K562 (cell line): ENCODE data around the gene SLX4IP. TPM values are rescaled to one million over a fixed set of nuclear protein-coding genes. Genes with fewer than 3 reads are reported as not detected.

ENCODE experiments used
- ATAC-seq: fragments of 200-7000 bp; cut with Tn5 transposase; 3 replicates; pipeline ENCODE4 v1.9.1; 2020; ENCODE audit warnings: moderate library complexity
- BruUV-seq: library from RNA; stranded (reverse); fragments of 400-500 nt; replicated peaks from 2 replicates; lab custom pipeline; 2021; lab: Mats Ljungman, UMichigan
- CTCF ChIA-PET: fragments of 300-600 bp; formaldehyde crosslinking; extraction: SDS; loops from one replicate; lab custom pipeline; 2021; ENCODE audit warnings: low intra/inter-chr PET ratio; lab: Yijun Ruan, JAX
- POLR2A ChIA-PET: fragments of 300-600, 350-650 bp; sonication (Branson Sonifier 250); formaldehyde crosslinking; extraction: SDS; loops from one replicate; lab custom pipeline; 2021; ENCODE audit warnings: antibody characterized with exemption, inconsistent platforms; lab: Yijun Ruan, JAX
- DNase-seq, 4 experiments: peaks; one replicate each; pipeline versions ENCODE4 v3.0.0 to v3.0.0-alpha.2; 2011 to 2018; ENCODE audit warnings: low spot score in 3 of 4, mixed read lengths in 3 of 4; ENCODE audit errors: extremely low read depth in 1 of 4
- FAIRE-seq: peaks from 2 replicates; lab custom pipeline; 2011; peaks lifted over from hg19 to GRCh38; lab: Jason Lieb, UNC
- H2AFZ ChIP-seq: 2 replicates; pipeline ENCODE4 v1.6.0; 2011; ENCODE audit warnings: low read depth, low read length, control low read depth, inconsistent platforms
- H3K27ac ChIP-seq: fragments of 200-600 bp; 3 replicates; pipeline ENCODE4 v1.8.0; 2011; ENCODE audit warnings: low read depth, mild to moderate bottlenecking, control low read depth, inconsistent platforms, low read length, moderate library complexity, mixed read lengths; ENCODE audit errors: extremely low read depth
- H3K27me3 ChIP-seq, 2 experiments: fragments of 300-600 bp in 1 of 2; 2 replicates in 1 of 2; 3 replicates in 1 of 2; pipeline versions ENCODE4 v1.6.0 to v1.8.0; 2011; ENCODE audit warnings: inconsistent platforms in 2 of 2, low read length in 2 of 2, mild to moderate bottlenecking in 1 of 2, mixed read lengths in 1 of 2, moderate library complexity in 1 of 2; ENCODE audit not compliant: control insufficient read depth in 2 of 2, insufficient read depth in 2 of 2
- H3K36me3 ChIP-seq: fragments of 300-600 bp; 3 replicates; pipeline ENCODE4 v1.8.0; 2011; ENCODE audit warnings: mild to moderate bottlenecking, low read length, inconsistent platforms; ENCODE audit not compliant: control insufficient read depth, insufficient read depth
- H3K4me1 ChIP-seq, 2 experiments: fragments of 200-600 bp in 1 of 2; replicated peaks in 1 of 2; 2 replicates in 1 of 2; 3 replicates in 1 of 2; pipeline versions ENCODE4 v1.5.1 to v1.8.0; 2011; ENCODE audit warnings: inconsistent platforms in 2 of 2, low read length in 2 of 2, mild to moderate bottlenecking in 1 of 2, mixed read lengths in 1 of 2, moderate library complexity in 1 of 2; ENCODE audit not compliant: control insufficient read depth in 2 of 2, insufficient read depth in 2 of 2
- H3K4me2 ChIP-seq: 2 replicates; pipeline ENCODE4 v1.6.1; 2011; ENCODE audit warnings: low read length, control low read depth, inconsistent platforms, mixed read lengths; ENCODE audit not compliant: insufficient read depth
- H3K4me3 ChIP-seq: fragments of 200-600 bp; sonication (generic), shearing (Covaris generic); 2 replicates; pipeline ENCODE4 v1.5.1; 2016; ENCODE audit warnings: control low read depth, inconsistent platforms
- H3K79me2 ChIP-seq: fragments of 200-600 bp; 3 replicates; pipeline ENCODE4 v1.8.0; 2011; ENCODE audit warnings: low read length, inconsistent platforms; ENCODE audit not compliant: control insufficient read depth, insufficient read depth
- H3K9ac ChIP-seq, 2 experiments: 2 replicates each; pipeline versions ENCODE4 v1.6.0 to v1.6.1; 2011; ENCODE audit warnings: low read depth in 2 of 2, low read length in 2 of 2, control low read depth in 1 of 2, inconsistent platforms in 1 of 2, mild to moderate bottlenecking in 1 of 2, mixed read lengths in 1 of 2; ENCODE audit not compliant: insufficient read depth in 1 of 2
- H3K9me1 ChIP-seq: one replicate; pipeline ENCODE4 v1.6.0; 2011; ENCODE audit warnings: inconsistent platforms, mild to moderate bottlenecking, low read length, moderate library complexity; ENCODE audit not compliant: control insufficient read depth, insufficient read depth
- H3K9me3 ChIP-seq: replicated peaks from 2 replicates; pipeline ENCODE4 v1.5.1; 2011; ENCODE audit warnings: low read depth, low read length, inconsistent platforms; ENCODE audit not compliant: control insufficient read depth, insufficient read depth
- H4K20me1 ChIP-seq: replicated peaks from 2 replicates; pipeline ENCODE4 v1.6.1; 2011; ENCODE audit warnings: low read length, inconsistent platforms, mixed read lengths; ENCODE audit not compliant: control insufficient read depth, insufficient read depth
- C11orf30 ChIP-seq: fragments of 450-650 bp; IDR thresholded peaks from 2 replicates; pipeline ENCODE4 v1.6.1; 2016; ENCODE audit warnings: low read depth, mild to moderate bottlenecking
- CBX1 ChIP-seq: sonication (generic); IDR thresholded peaks from 2 replicates; pipeline ENCODE4 v1.6.1; 2016; ENCODE audit warnings: antibody characterized with exemption, low read depth, mild to moderate bottlenecking
- CEBPB ChIP-seq: fragments of 450-650 bp; IDR thresholded peaks from 2 replicates; pipeline ENCODE4 v1.6.1; 2016; ENCODE audit warnings: missing genetic modification characterization, missing compliant biosample characterization
- CEBPG ChIP-seq, 3 experiments: fragments of 200-800 bp in 1 of 3; sonication (Bioruptor generic) in 1 of 3; sonication (generic) in 1 of 3; formaldehyde crosslinking in 1 of 3; IDR thresholded peaks in 2 of 3; conservative IDR thresholded peaks in 1 of 3; 2 replicates each; pipeline versions ENCODE4 v1.6.1 to v1.8.0; 2016 to 2022; ENCODE audit warnings: missing compliant biosample characterization in 2 of 3, missing genetic modification characterization in 2 of 3, mild to moderate bottlenecking in 1 of 3, missing genetic modification reagents in 1 of 3
- MAFF ChIP-seq: IDR thresholded peaks from 2 replicates; pipeline ENCODE4 v1.6.1; 2012; ENCODE audit warnings: low read length, improper control_type of control experiment
- MAFG ChIP-seq: fragments of 450-650 bp; conservative IDR thresholded peaks from 2 replicates; pipeline ENCODE4 v1.6.1; 2016; ENCODE audit warnings: missing genetic modification characterization, missing compliant biosample characterization
- MAFK ChIP-seq: IDR thresholded peaks from 2 replicates; pipeline ENCODE4 v1.6.1; 2011; ENCODE audit warnings: low read length, improper control_type of control experiment
- NELFE ChIP-seq: IDR thresholded peaks from 2 replicates; pipeline ENCODE4 v1.6.1; 2011; ENCODE audit warnings: mild to moderate bottlenecking; ENCODE audit not compliant: insufficient read depth, insufficient read length
- PHF8 ChIP-seq: fragments of 200-600 bp; sonication (generic); IDR thresholded peaks from 2 replicates; pipeline ENCODE4 v1.6.1; 2012; ENCODE audit warnings: mixed run types, mild to moderate bottlenecking, inconsistent platforms, low read length, moderate library complexity, borderline replicate concordance
- ZBTB17 ChIP-seq: fragments of 450-650 bp; formaldehyde crosslinking; IDR thresholded peaks from 2 replicates; pipeline ENCODE4 v1.4.0; 2020; ENCODE audit warnings: mild to moderate bottlenecking
- ZNF316 ChIP-seq: fragments of 450-650 bp; IDR thresholded peaks from 2 replicates; pipeline ENCODE4 v1.6.1; 2016
- ZNF639 ChIP-seq, 2 experiments: fragments of 200-800 bp in 1 of 2; sonication (Bioruptor generic) in 1 of 2; sonication (generic) in 1 of 2; formaldehyde crosslinking in 1 of 2; IDR thresholded peaks in 1 of 2; conservative IDR thresholded peaks in 1 of 2; 2 replicates each; pipeline versions ENCODE4 v1.5.0 to v1.6.1; 2016 to 2020; ENCODE audit warnings: missing compliant biosample characterization in 1 of 2, missing genetic modification characterization in 1 of 2, missing genetic modification reagents in 1 of 2
- WGBS: fragments of 100-300 bp; shearing (Covaris generic); methylation state at CpG from one replicate; pipeline ENCODE4 v1.1.6; 2016; ENCODE audit warnings: low coverage, mixed read lengths; ENCODE audit not compliant: insufficient coverage; ENCODE audit errors: missing lambda C conversion rate; 5-methylcytosine and 5-hydroxymethylcytosine counted together
- in situ Hi-C: fragments of 300-500 bp; cut with MboI; formaldehyde crosslinking; loops from 4 replicates; pipeline ENCODE4 v1.15.0; 2018; ENCODE audit warnings: inconsistent platforms, mixed read lengths
- intact Hi-C: fragments of 100-400 bp; cut with micrococcal nuclease; formaldehyde crosslinking; loops from 2 replicates; pipeline ENCODE4 v1.14.2; 2022
- polyA plus RNA-seq, 8 experiments: library from polyadenylated mRNA; depleted of rRNA in 4 of 8; stranded (reverse) in 5 of 8; unstranded in 3 of 8; fragments of >200 nt; fragmentation: Nextera tagmentation in 2 of 8; fragmentation: Illumina TruSeq in 1 of 8; extraction: Ambion mirVana in 2 of 8; extraction: Trizol in 1 of 8; gene quantifications; 2 replicates each; pipeline versions ENCODE4 v1.2.1 to v1.2.3, GENCODE V29; 2011 to 2014; ENCODE audit warnings: inconsistent platforms in 1 of 8, missing spikeins in 1 of 8
- total RNA-seq, 7 experiments: library from RNA; depleted of rRNA in 6 of 7; stranded (reverse); fragments of >200 nt in 6 of 7; fragmentation: Illumina TruSeq in 2 of 7; extraction: Trizol in 2 of 7; gene quantifications; 2 replicates each; pipeline versions ENCODE4 v1.2.1 to v1.2.3, GENCODE V29; 2011 to 2021; ENCODE audit warnings: low replicate concordance in 1 of 7

Gene SLX4IP
- total and polyA plus RNA-seq, 9 of the 15 experiments (the other 6 are each of a cell fraction or from before 2014, with no cell fraction given), result 1.5 to 5.9 (median 3.5) TPM

DNA sequence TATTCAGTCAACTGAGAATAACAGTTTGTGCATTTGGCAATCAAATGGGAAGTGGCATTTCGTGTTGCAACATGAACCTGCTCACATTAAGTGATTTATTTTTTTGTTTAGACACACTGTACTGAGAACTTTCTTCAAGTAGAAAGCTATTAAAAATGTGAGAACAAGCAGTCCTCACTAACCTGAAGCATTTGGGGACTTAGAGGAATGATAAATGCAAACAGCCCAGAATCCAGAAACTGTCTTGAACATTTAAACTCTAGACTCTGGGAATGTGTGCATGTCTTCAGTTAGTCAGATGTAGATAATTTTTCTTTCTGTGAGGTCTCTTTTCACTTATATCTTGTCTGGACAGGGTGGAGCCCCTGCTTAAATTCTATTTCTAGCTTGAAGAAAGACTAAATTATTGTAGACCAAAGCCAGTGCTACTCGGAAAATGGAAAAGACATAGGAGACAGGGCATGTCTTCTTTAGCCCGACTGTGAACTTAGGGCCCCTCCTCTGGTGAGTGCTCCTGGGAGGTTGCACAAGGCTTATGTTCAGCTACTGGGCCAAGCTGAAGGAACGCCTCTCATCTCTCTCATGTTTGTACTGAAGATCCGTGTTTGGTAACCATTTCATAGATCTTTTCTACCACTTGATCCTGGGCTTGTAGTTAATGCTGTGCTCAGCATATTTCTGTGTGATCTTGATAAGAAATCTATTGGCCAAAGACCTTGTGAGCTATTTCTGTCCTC is 70.1 kb downstream of the SLX4IP start:
- POLR2A ChIA-PET, result interaction anchor here (1.0 to 1.1 kb wide), 3 partner anchors 10 to 70 kb away, joined by 3 to 4 read pairs (median 3); partner anchors contain the start of gene SLX4IP
- in situ Hi-C loops, result no loop called here
- peaks cover 19% of the 10 kb centered on the region; the same call in 1 of the 3 replicates for H3K79me2 ChIP-seq
- H4K20me1 ChIP-seq, result no peaks in the 10 kb centered on the region
- H3K27me3 ChIP-seq, result no peaks in the 10 kb centered on the region
- H3K9me1 ChIP-seq, result no peaks in the 10 kb centered on the region
- 10% methylated on average over 5 of the region's 5 CpGs for WGBS
- peaks cover 4 to 46% of the 10 kb centered on the region in 2 experiments; a peak in 4 of 5 replicates for H3K4me1 ChIP-seq
- TF ChIP-seq NELFE (no peak), PHF8 (no peak), CEBPB (tag) (peak; percentile 51; the same call in 1 of the 2 replicates), MAFK (peak; percentile 98), CEBPG (CRISPR knock-in tag; IDR thresholded peaks at IDR 0.05) (no peak), CEBPG (tag; conservative IDR thresholded peaks at IDR 0.05 in 1 of 2, IDR thresholded peaks at IDR 0.05 in 1 of 2) (peak in 1 of 2 experiments; percentile 44; a peak in 1 of 4 replicates), C11orf30 (peak; percentile 96), ZNF316 (peak; percentile 98), ZBTB17 (CRISPR knock-in tag) (no peak), MAFF (peak; percentile 98), MAFG (tag) (peak; percentile 95), ZNF639 (CRISPR knock-in tag; conservative IDR thresholded peaks at IDR 0.05 in 1 of 2, IDR thresholded peaks at IDR 0.05 in 1 of 2) (0 out of 4 replicates have a peak, but pooled peaks of 1 of the 2 experiments have one; percentile 13), CBX1 (no peak)
- TF ChIP-seq, all 486 proteins: peak for 8
- peak overlapping the region; percentile 29; the same call in 1 of the 2 replicates for H2AFZ ChIP-seq
- no peak overlapping the region for H3K4me3 ChIP-seq
- no peaks in the 10 kb centered on the region for H3K9me3 ChIP-seq
- CTCF ChIA-PET, result no interaction called here
- ATAC-seq (peak; percentile 72), DNase-seq (peak in 3 of 4 experiments; percentile 8 to 44 (median 33)), FAIRE-seq (peak; percentile 59)
- no peaks in the 10 kb centered on the region for H3K36me3 ChIP-seq
- H3K27ac ChIP-seq, result peak overlapping the region; percentile 43; the same call in 2 of the 3 replicates
- intact Hi-C loops, result no loop called here
- no TSS peak for BruUV-seq
- H3K9ac ChIP-seq, result peak overlapping the region in 1 of 2 experiments; percentile 17; a peak in 1 of 4 replicates
- peak overlapping the region; percentile 36; the same call in 1 of the 2 replicates for H3K4me2 ChIP-seq
